Mesothelial cell of epicardium (in vitro differentiated cells): ENCODE measurements around the gene NCOA7. TPM values are rescaled to one million over a fixed set of nuclear protein-coding genes. Genes with fewer than 3 reads are reported as not detected.
"Not testable (repeated sequence)": the region's sequence is repeated elsewhere in the genome, so short reads cannot be mapped to it uniquely, and the experiment has no call there.

Source experiments
- DNase-seq, 2 experiments: peaks; one replicate each; pipeline ENCODE4 v3.0.0; 2021; ENCODE audit warnings: low spot score in 2 of 2; ENCODE audit not compliant: unreplicated experiment in 2 of 2
- H3K27ac Mint-ChIP-seq: 2 replicates; pipeline ENCODE4 v1.8.0; 2021; ENCODE audit warnings: mixed read lengths
- H3K27me3 Mint-ChIP-seq: 2 replicates; pipeline ENCODE4 v1.8.0; 2021; ENCODE audit warnings: low read depth, mixed read lengths
- H3K36me3 Mint-ChIP-seq: 2 replicates; pipeline ENCODE4 v1.8.0; 2021; ENCODE audit warnings: mixed read lengths
- H3K4me1 Mint-ChIP-seq: 2 replicates; pipeline ENCODE4 v1.8.0; 2021; ENCODE audit warnings: mixed read lengths
- H3K4me3 Mint-ChIP-seq: 2 replicates; pipeline ENCODE4 v1.8.0; 2021; ENCODE audit warnings: mild to moderate bottlenecking, moderate library complexity, mixed read lengths
- H3K9me3 Mint-ChIP-seq: 2 replicates; pipeline ENCODE4 v1.8.0; 2021; ENCODE audit warnings: mixed read lengths
- CTCF ChIP-seq: fragments of 200-600 bp; sonication (generic); IDR thresholded peaks from one replicate; pipeline ENCODE4 v1.5.0; 2021; ENCODE audit warnings: antibody characterized with exemption; ENCODE audit not compliant: unreplicated experiment
- total RNA-seq: library from RNA; stranded (reverse); gene quantifications from 3 replicates; pipeline ENCODE4 v1.2.1, GENCODE V29; 2021

The NCOA7 gene
- total RNA-seq, 1 donor from 2014 or later = 52.4 TPM

GRCh38 chr6:125950293-125950692 is 159.5 kb downstream of the NCOA7 start:
- Mint-ChIP-seq H3K4me1 (peaks cover 13% of the 10 kb centered on the region), H3K27me3 (no peaks in the 10 kb centered on the region), H3K9me3 (no peaks in the 10 kb centered on the region), H3K4me3 (no peak overlapping the region), H3K36me3 (no peaks in the 10 kb centered on the region), H3K27ac (no peak overlapping the region)
- DNase-seq = no peak
- TF ChIP-seq CTCF = no peak

GRCh38 chr6:125950716-125951115 is 160.0 kb downstream of the NCOA7 start:
- not testable (repeated sequence) for H3K36me3 Mint-ChIP-seq, H3K27ac Mint-ChIP-seq, H3K4me3 Mint-ChIP-seq, H3K4me1 Mint-ChIP-seq, DNase-seq, H3K27me3 Mint-ChIP-seq, H3K9me3 Mint-ChIP-seq

DNA sequence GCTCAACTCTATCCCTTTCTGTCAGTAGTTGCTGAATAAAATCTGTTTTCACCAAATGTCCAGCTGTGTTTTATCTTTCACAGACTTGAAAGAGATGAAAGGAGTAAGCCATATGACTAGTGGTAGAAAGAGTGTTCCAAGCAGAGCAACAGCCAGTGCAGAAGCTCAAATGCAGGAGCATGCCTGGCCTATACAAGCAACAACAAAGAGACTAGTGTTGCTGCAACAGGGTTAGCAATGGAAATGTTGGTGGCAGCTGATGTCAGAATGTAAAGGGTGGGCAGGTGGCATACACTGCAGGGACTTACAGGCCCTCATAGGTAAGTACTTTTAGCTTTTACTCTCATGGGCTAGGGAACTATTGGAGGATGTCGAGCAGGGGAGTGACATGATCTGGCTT is 160.6 kb downstream of the NCOA7 start:
- H3K4me1 Mint-ChIP-seq = peaks cover 7% of the 10 kb centered on the region
- no peak overlapping the region for H3K27ac Mint-ChIP-seq
- H3K9me3 Mint-ChIP-seq = no peaks in the 10 kb centered on the region
- H3K4me3 Mint-ChIP-seq = no peak overlapping the region
- no peaks in the 10 kb centered on the region for H3K27me3 Mint-ChIP-seq
- no peak for TF ChIP-seq CTCF
- H3K36me3 Mint-ChIP-seq = no peaks in the 10 kb centered on the region
- no peak for DNase-seq

GRCh38 chr6:125952764-125953501 is 162.2 kb downstream of the NCOA7 start:
- TF ChIP-seq CTCF = no peak
- H3K9me3 Mint-ChIP-seq = no peaks in the 10 kb centered on the region
- no peak overlapping the region for H3K27ac Mint-ChIP-seq
- no peaks in the 10 kb centered on the region for H3K27me3 Mint-ChIP-seq
- peaks cover 4% of the 10 kb centered on the region for H3K4me1 Mint-ChIP-seq
- no peak for DNase-seq
- no peak overlapping the region for H3K4me3 Mint-ChIP-seq
- H3K36me3 Mint-ChIP-seq = no peaks in the 10 kb centered on the region

DNA sequence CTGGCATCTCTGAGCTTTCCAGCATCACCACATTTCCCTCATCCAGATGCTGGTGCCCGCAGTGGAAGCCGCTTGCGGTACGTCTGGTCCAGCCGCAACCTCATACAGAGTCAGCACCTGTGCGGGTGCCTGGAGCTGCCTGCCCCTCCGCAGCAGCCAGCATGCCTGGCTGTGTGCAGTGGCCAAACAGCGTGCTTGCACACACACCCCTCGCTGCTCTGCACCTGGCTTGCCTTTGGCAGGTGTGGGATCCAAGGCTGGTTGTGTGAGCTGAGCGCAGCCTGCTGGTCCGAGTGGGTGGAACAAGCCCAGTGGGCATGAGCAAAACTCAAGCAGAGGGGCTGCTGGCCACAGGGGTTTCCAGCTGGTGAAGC is 162.7 kb downstream of the NCOA7 start:
- H3K4me3 Mint-ChIP-seq = no peak overlapping the region
- DNase-seq = no peak

More for the DNA sequence above, 162.7 kb downstream of the NCOA7 start:
- TF ChIP-seq CTCF = no peak
- H3K9me3 Mint-ChIP-seq = no peaks in the 10 kb centered on the region
- H3K27me3 Mint-ChIP-seq = no peaks in the 10 kb centered on the region
- peaks cover 4% of the 10 kb centered on the region for H3K4me1 Mint-ChIP-seq
- H3K36me3 Mint-ChIP-seq = no peaks in the 10 kb centered on the region
- no peak overlapping the region for H3K27ac Mint-ChIP-seq
